ENCODE results near the gene WSB1.

- TF ChIP-seq, protein P1, sequence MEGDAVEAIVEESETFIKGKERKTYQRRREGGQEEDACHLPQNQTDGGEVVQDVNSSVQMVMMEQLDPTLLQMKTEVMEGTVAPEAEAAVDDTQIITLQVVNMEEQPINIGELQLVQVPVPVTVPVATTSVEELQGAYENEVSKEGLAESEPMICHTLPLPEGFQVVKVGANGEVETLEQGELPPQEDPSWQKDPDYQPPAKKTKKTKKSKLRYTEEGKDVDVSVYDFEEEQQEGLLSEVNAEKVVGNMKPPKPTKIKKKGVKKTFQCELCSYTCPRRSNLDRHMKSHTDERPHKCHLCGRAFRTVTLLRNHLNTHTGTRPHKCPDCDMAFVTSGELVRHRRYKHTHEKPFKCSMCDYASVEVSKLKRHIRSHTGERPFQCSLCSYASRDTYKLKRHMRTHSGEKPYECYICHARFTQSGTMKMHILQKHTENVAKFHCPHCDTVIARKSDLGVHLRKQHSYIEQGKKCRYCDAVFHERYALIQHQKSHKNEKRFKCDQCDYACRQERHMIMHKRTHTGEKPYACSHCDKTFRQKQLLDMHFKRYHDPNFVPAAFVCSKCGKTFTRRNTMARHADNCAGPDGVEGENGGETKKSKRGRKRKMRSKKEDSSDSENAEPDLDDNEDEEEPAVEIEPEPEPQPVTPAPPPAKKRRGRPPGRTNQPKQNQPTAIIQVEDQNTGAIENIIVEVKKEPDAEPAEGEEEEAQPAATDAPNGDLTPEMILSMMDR (conservative IDR thresholded peaks at IDR 0.05; ENCODE audit: low read depth, low read length): no peak
- no peak for TF ChIP-seq EZH2phosphoT487 (IDR thresholded peaks at IDR 0.05; ENCODE audit: borderline replicate concordance, low read length)
Observed at GRCh38 chr17:27285516-27285915, 8.4 kb upstream of the WSB1 start.
